NCI-H187 treated with DMSO at 0.1 percent for 48 hours (cell line): Measurements from ENCODE around the gene MALT1.
"Not testable (repeated sequence)": the region's sequence is repeated elsewhere in the genome, so short reads cannot be mapped to it uniquely, and the experiment has no call there.

Experiments
- DNase-seq: peaks from one replicate; lab custom pipeline; 2025; lab: John Stamatoyannopoulos, UW

Gene MALT1

GRCh38 chr18:58671111-58671631, at the start of gene MALT1:
TSS of gene MALT1 (plus strand) at chr18:58671465. CDS start at chr18:58671644, 179 bp downstream.
- DNase-seq, result peak; percentile 42

- DNase-seq, result no peak
Measured at GRCh38 chr18:58624011-58624410, 47.3 kb upstream of the MALT1 start.

- DNase-seq, result no peak
Measured at GRCh38 chr18:58625839-58626238, 45.4 kb upstream of the MALT1 start.

GRCh38 chr18:58630071-58630470, 41.2 kb upstream of the MALT1 start:
- no peak for DNase-seq

- DNase-seq, result no peak
Measured at GRCh38 chr18:58631301-58631700, 40.0 kb upstream of the MALT1 start.

- no peak for DNase-seq
Measured at GRCh38 chr18:58632552-58632951, 38.7 kb upstream of the MALT1 start.

GRCh38 chr18:58633874-58634273, 37.4 kb upstream of the MALT1 start:
- DNase-seq, result no peak

GRCh38 chr18:58635891-58636290, 35.4 kb upstream of the MALT1 start:
- no peak for DNase-seq

GRCh38 chr18:58637197-58637596, 34.1 kb upstream of the MALT1 start:
- no peak for DNase-seq

GRCh38 chr18:58637946-58638345, 33.3 kb upstream of the MALT1 start:
- DNase-seq, result no peak

- no peak for DNase-seq
Measured at GRCh38 chr18:58638441-58638840, 32.8 kb upstream of the MALT1 start.

- DNase-seq, result no peak
Measured at GRCh38 chr18:58639237-58639636, 32.0 kb upstream of the MALT1 start.

GRCh38 chr18:58639751-58640427, 31.4 kb upstream of the MALT1 start:
- DNase-seq, result no peak

GRCh38 chr18:58640428-58640805, 30.8 kb upstream of the MALT1 start:
- DNase-seq, result no peak

- DNase-seq, result no peak
Measured at GRCh38 chr18:58640891-58641610, 30.2 kb upstream of the MALT1 start.

GRCh38 chr18:58643557-58643956, 27.7 kb upstream of the MALT1 start:
- DNase-seq, result not testable (repeated sequence)

- no peak for DNase-seq
Measured at GRCh38 chr18:58645398-58645797, 25.9 kb upstream of the MALT1 start.

GRCh38 chr18:58646334-58646862, 24.9 kb upstream of the MALT1 start:
- no peak for DNase-seq

GRCh38 chr18:58649966-58650816, 21.1 kb upstream of the MALT1 start:
- DNase-seq, result no peak

- DNase-seq, result not testable (repeated sequence)
Measured at GRCh38 chr18:58650830-58651229, 20.4 kb upstream of the MALT1 start.

GRCh38 chr18:58653144-58653722, 18.0 kb upstream of the MALT1 start:
- DNase-seq, result not testable (repeated sequence)
